Activated naive CD8-positive, alpha-beta T cell treated with anti-CD3 and anti-CD28 coated beads for 36 hours (primary cell): ENCODE results near the gene CASZ1. TPM values are rescaled to one million over a fixed set of nuclear protein-coding genes. Genes with fewer than 3 reads are reported as not detected.

ENCODE experiments used
- DNase-seq: peaks from one replicate; pipeline ENCODE4 v3.0.0; 2021
- H3K27ac Mint-ChIP-seq: one replicate; pipeline ENCODE4 v1.8.0; 2022; ENCODE audit warnings: mild to moderate bottlenecking, moderate library complexity, mixed read lengths
- H3K27me3 Mint-ChIP-seq: one replicate; pipeline ENCODE4 v1.8.0; 2022; ENCODE audit warnings: mild to moderate bottlenecking, mixed read lengths
- H3K36me3 Mint-ChIP-seq: one replicate; pipeline ENCODE4 v1.8.0; 2021; ENCODE audit warnings: mild to moderate bottlenecking, mixed read lengths
- H3K4me1 Mint-ChIP-seq: one replicate; pipeline ENCODE4 v1.8.0; 2021; ENCODE audit warnings: mixed read lengths
- H3K4me3 Mint-ChIP-seq: one replicate; pipeline ENCODE4 v1.8.0; 2022; ENCODE audit warnings: mild to moderate bottlenecking, moderate library complexity, mixed read lengths
- H3K9me3 Mint-ChIP-seq: one replicate; pipeline ENCODE4 v1.8.0; 2022; ENCODE audit warnings: mixed read lengths
- total RNA-seq, 2 experiments: library from RNA; stranded (reverse); gene quantifications; one replicate each; pipeline ENCODE4 v1.2.3, GENCODE V29; 2021

Gene CASZ1
- total RNA-seq, 2 experiments from 2014 or later: 2.2 to 2.3 TPM

- Mint-ChIP-seq H3K9me3 (no peaks in the 10 kb centered on the region), H3K27ac (no peak overlapping the region), H3K4me1 (peaks cover 3% of the 10 kb centered on the region), H3K4me3 (no peak overlapping the region), H3K36me3 (no peaks in the 10 kb centered on the region), H3K27me3 (no peaks in the 10 kb centered on the region)
- DNase-seq: no peak
Measured at GRCh38 chr1:10614377-10615225, 181.8 kb downstream of the CASZ1 start.

DNA sequence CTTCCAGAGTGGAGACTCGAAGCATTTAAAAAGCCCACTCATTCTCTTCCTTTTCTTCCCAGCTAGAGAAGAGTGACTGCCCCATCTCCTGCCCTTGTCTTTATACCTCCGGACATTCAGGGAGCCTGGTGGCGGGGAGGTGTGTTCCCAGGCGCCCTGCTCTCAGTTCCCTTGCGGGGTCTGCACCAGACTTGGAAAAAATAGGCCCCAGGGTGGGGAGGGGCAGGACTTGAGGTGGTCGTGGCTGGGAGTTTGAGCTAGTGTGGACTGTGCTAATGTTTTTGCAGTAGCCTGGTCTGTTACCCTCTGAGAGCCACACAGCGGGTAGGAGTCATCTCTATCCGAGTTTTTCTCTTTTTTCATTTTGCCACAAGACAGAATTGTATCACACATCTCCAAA lies 182.6 kb downstream of the CASZ1 start:
- H3K27ac Mint-ChIP-seq: no peak overlapping the region
- no peak for DNase-seq
- H3K4me1 Mint-ChIP-seq: peaks cover 3% of the 10 kb centered on the region
- no peaks in the 10 kb centered on the region for H3K27me3 Mint-ChIP-seq
- H3K36me3 Mint-ChIP-seq: no peaks in the 10 kb centered on the region
- H3K4me3 Mint-ChIP-seq: no peak overlapping the region
- H3K9me3 Mint-ChIP-seq: no peaks in the 10 kb centered on the region

- H3K36me3 Mint-ChIP-seq: no peaks in the 10 kb centered on the region
- H3K27me3 Mint-ChIP-seq: no peaks in the 10 kb centered on the region
- DNase-seq: no peak
- H3K4me1 Mint-ChIP-seq: peaks cover 3% of the 10 kb centered on the region
- H3K9me3 Mint-ChIP-seq: no peaks in the 10 kb centered on the region
- H3K27ac Mint-ChIP-seq: no peak overlapping the region
- H3K4me3 Mint-ChIP-seq: no peak overlapping the region
Measured at GRCh38 chr1:10613340-10613739, 183.1 kb downstream of the CASZ1 start.

DNA sequence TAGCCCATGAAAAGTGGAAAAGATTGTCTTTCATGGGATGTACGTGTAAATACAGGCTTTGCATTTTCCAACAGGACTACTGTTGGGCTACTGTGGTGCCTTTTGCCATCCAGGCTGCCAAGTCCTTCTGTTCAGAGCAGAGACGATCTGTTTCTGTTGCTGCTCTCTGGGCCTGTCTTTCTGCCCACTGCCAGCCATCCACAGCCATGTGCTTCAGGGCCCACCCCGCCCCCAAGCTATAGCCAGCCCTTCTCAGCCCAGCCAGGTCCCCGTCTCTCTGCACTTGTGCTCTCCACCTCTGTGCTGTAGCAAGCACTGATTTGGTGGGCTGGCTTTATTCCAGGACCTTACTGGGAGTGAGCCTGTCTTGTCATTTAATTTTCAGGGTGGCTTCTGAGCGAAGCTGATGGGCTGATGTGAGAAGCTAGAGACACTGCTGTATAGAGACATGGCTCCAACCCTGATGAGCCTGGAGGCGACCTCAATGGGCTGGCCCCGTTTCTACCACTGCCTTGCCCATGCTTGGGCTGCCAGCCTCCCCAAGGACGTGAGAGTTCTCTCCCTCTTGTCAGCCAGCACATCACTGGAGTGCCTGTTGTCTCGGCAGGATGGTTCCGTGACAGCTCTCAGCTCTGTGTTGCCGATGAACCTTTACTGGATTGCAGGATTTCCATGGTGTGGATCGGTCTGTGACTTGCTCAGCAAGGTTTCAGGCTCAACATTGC lies 183.8 kb downstream of the CASZ1 start:
- DNase-seq: no peak
- H3K27ac Mint-ChIP-seq: no peak overlapping the region
- H3K36me3 Mint-ChIP-seq: no peaks in the 10 kb centered on the region
- no peaks in the 10 kb centered on the region for H3K27me3 Mint-ChIP-seq
- peaks cover 3% of the 10 kb centered on the region for H3K4me1 Mint-ChIP-seq
- H3K9me3 Mint-ChIP-seq: no peaks in the 10 kb centered on the region
- no peak overlapping the region for H3K4me3 Mint-ChIP-seq

DNA sequence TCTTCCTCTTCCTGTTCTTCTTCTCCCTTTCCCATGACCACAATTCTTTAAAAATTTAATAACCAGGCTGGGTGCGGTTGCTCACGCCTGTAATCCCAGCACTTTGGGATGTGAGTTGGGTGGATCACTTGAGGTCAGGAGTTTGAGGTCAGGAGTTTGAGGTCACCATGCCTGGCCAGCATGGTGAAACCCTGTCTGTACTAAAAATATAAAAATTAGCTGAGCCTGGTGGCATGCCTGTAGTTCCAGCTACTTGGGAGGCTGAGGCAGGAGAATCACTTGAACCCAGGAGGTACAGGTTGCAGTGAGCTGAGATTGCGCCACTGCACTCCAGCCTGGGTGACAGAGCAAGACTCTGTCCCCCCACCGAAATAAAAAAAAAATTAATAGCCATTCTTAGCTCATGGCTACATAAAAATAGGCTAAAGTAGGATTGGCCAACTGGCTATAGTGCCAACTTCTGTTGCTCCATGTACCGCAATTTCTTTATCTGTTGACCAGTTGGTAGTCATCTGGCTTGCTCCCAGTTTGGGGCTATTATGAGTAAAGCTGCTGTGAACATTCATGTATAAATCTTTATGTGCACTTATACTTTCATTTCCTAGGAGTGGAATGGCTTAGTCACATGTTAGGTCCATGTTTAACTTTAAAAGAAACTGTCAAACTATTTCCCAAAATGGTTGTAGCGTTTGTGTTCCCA lies 185.4 kb downstream of the CASZ1 start:
- no peaks in the 10 kb centered on the region for H3K36me3 Mint-ChIP-seq
- no peak for DNase-seq
- H3K27ac Mint-ChIP-seq: no peak overlapping the region
- H3K27me3 Mint-ChIP-seq: no peaks in the 10 kb centered on the region
- no peak overlapping the region for H3K4me3 Mint-ChIP-seq
- no peaks in the 10 kb centered on the region for H3K9me3 Mint-ChIP-seq
- H3K4me1 Mint-ChIP-seq: peaks cover 3% of the 10 kb centered on the region

DNA sequence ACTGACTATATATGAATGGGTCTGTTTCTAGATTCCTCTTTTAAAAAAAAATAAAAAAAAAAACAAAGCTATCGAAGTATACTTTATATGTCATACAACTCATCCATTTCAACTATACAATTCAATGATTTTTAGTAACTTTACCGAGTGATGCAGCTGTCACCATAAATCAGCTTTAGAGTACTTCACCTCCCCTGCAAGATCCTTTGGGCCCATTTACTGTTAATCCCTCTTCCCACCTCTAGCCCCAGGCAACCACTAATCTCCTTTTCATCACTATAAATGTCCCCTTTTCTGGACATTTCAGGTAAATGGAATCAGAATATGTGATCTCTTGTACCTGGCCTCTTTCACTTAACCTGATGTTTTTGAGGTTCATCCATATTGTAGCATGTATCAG lies 187.8 kb downstream of the CASZ1 start:
- Mint-ChIP-seq H3K9me3 (no peaks in the 10 kb centered on the region), H3K4me1 (peaks cover 3% of the 10 kb centered on the region), H3K4me3 (no peak overlapping the region), H3K36me3 (no peaks in the 10 kb centered on the region), H3K27ac (no peak overlapping the region), H3K27me3 (no peaks in the 10 kb centered on the region)
- DNase-seq: no peak

GRCh38 chr1:10607228-10607627 lies 189.2 kb downstream of the CASZ1 start:
- DNase-seq: no peak
- Mint-ChIP-seq H3K36me3 (no peaks in the 10 kb centered on the region), H3K4me1 (peaks cover 2% of the 10 kb centered on the region), H3K27me3 (no peaks in the 10 kb centered on the region), H3K9me3 (no peaks in the 10 kb centered on the region), H3K4me3 (no peak overlapping the region), H3K27ac (no peak overlapping the region)

GRCh38 chr1:10606064-10606463 lies 190.4 kb downstream of the CASZ1 start:
- H3K36me3 Mint-ChIP-seq: no peaks in the 10 kb centered on the region
- H3K9me3 Mint-ChIP-seq: no peaks in the 10 kb centered on the region
- DNase-seq: no peak
- no peak overlapping the region for H3K4me3 Mint-ChIP-seq
- peaks cover 2% of the 10 kb centered on the region for H3K4me1 Mint-ChIP-seq
- no peaks in the 10 kb centered on the region for H3K27me3 Mint-ChIP-seq
- H3K27ac Mint-ChIP-seq: no peak overlapping the region

- no peaks in the 10 kb centered on the region for H3K27me3 Mint-ChIP-seq
- no peak for DNase-seq
- H3K27ac Mint-ChIP-seq: no peak overlapping the region
- no peak overlapping the region for H3K4me3 Mint-ChIP-seq
- H3K4me1 Mint-ChIP-seq: no peaks in the 10 kb centered on the region
- no peaks in the 10 kb centered on the region for H3K36me3 Mint-ChIP-seq
- no peaks in the 10 kb centered on the region for H3K9me3 Mint-ChIP-seq
Measured at GRCh38 chr1:10604966-10605365, 191.5 kb downstream of the CASZ1 start.

DNA sequence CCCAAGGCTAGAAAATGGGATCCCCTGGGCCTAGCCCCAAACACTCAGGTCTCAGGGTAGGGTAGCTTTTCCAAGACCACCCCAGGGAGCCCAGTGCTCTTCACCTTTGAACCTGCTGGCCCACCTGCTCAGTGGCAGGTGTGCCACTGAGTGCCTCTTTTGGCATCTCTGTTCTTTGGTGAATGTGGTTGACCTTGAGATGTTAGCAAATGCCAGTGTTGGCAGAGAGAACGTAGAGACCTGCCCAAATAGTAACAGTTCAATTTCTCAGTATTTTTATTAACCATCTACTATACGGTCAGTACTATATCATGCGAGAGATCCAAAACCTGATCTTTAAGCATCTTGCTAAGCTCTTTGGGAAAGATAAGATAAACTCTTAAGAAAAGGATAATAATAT lies 193.5 kb downstream of the CASZ1 start:
- Mint-ChIP-seq H3K9me3 (no peaks in the 10 kb centered on the region), H3K4me3 (no peak overlapping the region), H3K27me3 (no peaks in the 10 kb centered on the region), H3K4me1 (no peaks in the 10 kb centered on the region), H3K27ac (no peak overlapping the region), H3K36me3 (no peaks in the 10 kb centered on the region)
- DNase-seq: no peak

DNA sequence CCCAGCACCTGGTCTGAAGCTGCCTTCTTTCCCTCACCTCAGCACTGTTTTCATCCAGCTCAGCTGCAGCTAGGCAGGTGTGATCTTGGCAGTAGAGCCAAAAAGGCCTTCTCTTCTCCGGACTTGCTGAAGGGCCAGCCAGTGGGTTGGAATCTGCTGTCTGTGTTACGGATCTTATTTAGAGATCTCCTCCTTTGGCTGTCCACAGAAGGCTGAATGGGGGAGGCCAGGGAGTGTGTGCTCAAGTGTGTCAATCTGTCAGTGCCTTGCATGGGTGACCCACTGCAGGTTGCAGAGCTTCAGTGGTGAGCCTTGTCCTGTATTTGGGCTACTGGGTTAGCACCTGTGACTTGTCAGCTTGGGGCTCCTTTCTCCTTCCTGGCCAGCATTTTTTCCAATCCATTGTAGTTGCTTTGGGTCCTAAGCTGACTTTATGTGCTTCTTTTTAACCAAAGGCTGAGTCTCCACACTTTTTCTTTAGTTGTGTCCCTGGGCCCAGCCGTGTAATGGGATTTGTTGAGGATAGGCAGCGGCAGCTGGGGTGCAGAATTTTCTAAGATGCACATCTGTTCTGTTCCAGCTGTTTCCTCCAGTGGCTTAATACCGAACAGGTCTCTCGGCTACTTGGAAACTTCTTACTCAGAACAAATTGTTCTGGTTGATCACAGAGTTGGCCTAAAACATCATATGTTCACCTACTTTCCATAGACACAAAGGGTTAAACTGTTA lies 194.9 kb downstream of the CASZ1 start:
- no peak overlapping the region for H3K27ac Mint-ChIP-seq
- H3K4me1 Mint-ChIP-seq: no peaks in the 10 kb centered on the region
- no peaks in the 10 kb centered on the region for H3K9me3 Mint-ChIP-seq
- no peak overlapping the region for H3K4me3 Mint-ChIP-seq
- H3K27me3 Mint-ChIP-seq: no peaks in the 10 kb centered on the region
- DNase-seq: no peak
- no peaks in the 10 kb centered on the region for H3K36me3 Mint-ChIP-seq

- H3K27me3 Mint-ChIP-seq: no peaks in the 10 kb centered on the region
- no peaks in the 10 kb centered on the region for H3K4me1 Mint-ChIP-seq
- DNase-seq: no peak
- H3K27ac Mint-ChIP-seq: no peak overlapping the region
- H3K36me3 Mint-ChIP-seq: no peaks in the 10 kb centered on the region
- no peak overlapping the region for H3K4me3 Mint-ChIP-seq
- no peaks in the 10 kb centered on the region for H3K9me3 Mint-ChIP-seq
Measured at GRCh38 chr1:10599194-10599861, 197.1 kb downstream of the CASZ1 start.

- no peaks in the 10 kb centered on the region for H3K36me3 Mint-ChIP-seq
- H3K9me3 Mint-ChIP-seq: no peaks in the 10 kb centered on the region
- H3K27ac Mint-ChIP-seq: no peak overlapping the region
- no peak overlapping the region for H3K4me3 Mint-ChIP-seq
- no peaks in the 10 kb centered on the region for H3K4me1 Mint-ChIP-seq
- no peaks in the 10 kb centered on the region for H3K27me3 Mint-ChIP-seq
- DNase-seq: no peak
Measured at GRCh38 chr1:10598389-10598702, 198.1 kb downstream of the CASZ1 start.

DNA sequence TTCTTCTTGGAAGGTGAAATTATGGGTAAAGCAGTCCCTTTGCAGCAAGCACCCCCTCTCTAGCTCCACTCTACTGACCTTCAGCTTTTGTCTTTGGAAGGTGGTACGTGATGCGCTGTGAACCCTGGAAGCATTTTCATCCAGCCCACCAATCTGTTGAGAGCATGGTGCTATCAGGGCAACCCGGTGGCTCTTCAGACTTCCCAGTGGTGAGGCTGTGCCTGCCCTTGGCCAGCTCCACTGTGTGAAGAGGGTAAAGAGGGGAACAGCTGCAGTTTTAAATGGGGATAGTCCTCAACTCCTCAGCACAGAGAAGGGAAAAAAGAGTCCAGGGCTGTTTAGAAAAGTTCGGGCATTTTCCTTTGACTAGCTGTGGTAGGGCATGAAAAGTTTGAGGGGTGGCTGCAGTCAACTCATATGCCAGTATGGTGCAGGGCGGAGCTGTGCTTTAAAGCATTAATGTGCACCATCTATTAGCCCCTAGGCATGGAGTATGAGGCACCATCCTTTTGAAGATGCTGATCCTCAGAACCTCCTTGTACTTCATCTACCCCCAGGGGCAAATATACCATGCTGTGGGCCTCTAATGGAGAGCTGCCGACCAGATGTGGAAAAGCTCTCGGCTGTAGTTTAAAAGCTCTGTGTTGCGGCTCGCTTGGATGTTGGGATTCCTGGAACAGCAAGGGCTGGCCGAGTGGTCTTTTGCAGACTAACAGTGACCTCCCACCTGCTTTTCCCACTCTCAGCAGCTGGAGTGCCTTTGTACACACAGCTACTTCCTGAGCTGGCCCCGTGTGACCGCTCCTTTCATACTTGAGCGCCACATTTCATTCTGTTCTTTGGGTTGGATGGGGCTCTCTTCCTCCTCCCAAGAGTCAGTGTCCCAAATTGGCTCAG lies 198.7 kb downstream of the CASZ1 start:
- no peaks in the 10 kb centered on the region for H3K9me3 Mint-ChIP-seq
- no peaks in the 10 kb centered on the region for H3K4me1 Mint-ChIP-seq
- no peaks in the 10 kb centered on the region for H3K27me3 Mint-ChIP-seq
- no peak overlapping the region for H3K4me3 Mint-ChIP-seq
- no peaks in the 10 kb centered on the region for H3K36me3 Mint-ChIP-seq
- DNase-seq: no peak
- no peak overlapping the region for H3K27ac Mint-ChIP-seq
